H1 (cell line): ENCODE measurements around the gene PLXNA3. TPM values are rescaled to one million over a fixed set of nuclear protein-coding genes. Genes with fewer than 3 reads are reported as not detected.

Experiments
- CTCF ChIA-PET: fragments of 300-600 bp; sonication (Branson Sonifier 250); formaldehyde crosslinking; loops from one replicate; lab custom pipeline; 2021; ENCODE audit not compliant: partially characterized antibody; lab: Charles Lee
- POLR2A ChIA-PET: fragments of 300-600 bp; sonication (Branson Sonifier 250); formaldehyde crosslinking; loops from one replicate; lab custom pipeline; 2021; ENCODE audit warnings: inconsistent platforms; ENCODE audit not compliant: partially characterized antibody; lab: Charles Lee
- DNase-seq, 2 experiments: peaks; one replicate each; pipeline versions ENCODE4 v3.0.0 to v3.0.0-alpha.2; 2010 to 2022; ENCODE audit warnings: low spot score in 2 of 2, low read depth in 1 of 2, mixed read lengths in 1 of 2
- FAIRE-seq: peaks from 2 replicates; lab custom pipeline; 2011; peaks lifted over from hg19 to GRCh38; lab: Jason Lieb, UNC
- H2AFZ ChIP-seq: 2 replicates; pipeline ENCODE4 v1.8.1; 2012; ENCODE audit warnings: low read length, inconsistent platforms
- H2AK5ac ChIP-seq: 2 replicates; pipeline ENCODE4 v1.6.1; 2013; ENCODE audit warnings: low read depth, low read length
- H2BK120ac ChIP-seq: replicated peaks from 2 replicates; pipeline ENCODE3; 2013; ENCODE audit warnings: low read depth, low read length, inconsistent platforms
- H2BK12ac ChIP-seq: 2 replicates; pipeline ENCODE4 v1.6.1; 2013; ENCODE audit warnings: low read depth, low read length
- H2BK15ac ChIP-seq: 2 replicates; pipeline ENCODE4 v1.6.1; 2013; ENCODE audit warnings: low read length
- H2BK20ac ChIP-seq: 2 replicates; pipeline ENCODE4 v1.6.1; 2013; ENCODE audit warnings: low read length
- H2BK5ac ChIP-seq: 2 replicates; pipeline ENCODE4 v1.6.1; 2013; ENCODE audit warnings: low read depth, low read length
- H3K14ac ChIP-seq: 2 replicates; pipeline ENCODE4 v1.6.1; 2013; ENCODE audit warnings: inconsistent platforms; ENCODE audit not compliant: insufficient read length
- H3K18ac ChIP-seq: 2 replicates; pipeline ENCODE4 v1.6.1; 2013; ENCODE audit warnings: low read length; ENCODE audit errors: extremely low read depth
- H3K23ac ChIP-seq: 2 replicates; pipeline ENCODE4 v1.6.1; 2013; ENCODE audit warnings: inconsistent platforms; ENCODE audit not compliant: insufficient read length
- H3K23me2 ChIP-seq: 2 replicates; pipeline ENCODE4 v1.6.1; 2013; ENCODE audit warnings: low read depth, low read length
- H3K27ac ChIP-seq: 2 replicates; pipeline ENCODE4 v1.6.1; 2011; ENCODE audit warnings: low read depth, low read length, inconsistent platforms
- H3K27me3 ChIP-seq, 4 experiments: replicated peaks in 1 of 4; 1 replicate in 1 of 4; 2 replicates in 3 of 4; pipeline versions ENCODE4 v1.6.1 to v1.8.1; 2011 to 2013; ENCODE audit warnings: low read length in 3 of 4, mild to moderate bottlenecking in 3 of 4, inconsistent platforms in 2 of 4, mixed read lengths in 2 of 4, moderate library complexity in 1 of 4; ENCODE audit not compliant: control insufficient read depth in 3 of 4, insufficient read depth in 3 of 4; ENCODE audit errors: extremely low read depth in 1 of 4
- H3K36me3 ChIP-seq, 4 experiments: 2 replicates each; pipeline versions ENCODE4 v1.6.1 to v1.8.1; 2011 to 2013; ENCODE audit warnings: mild to moderate bottlenecking in 4 of 4, low read length in 3 of 4, moderate library complexity in 2 of 4, control low read depth in 1 of 4, inconsistent platforms in 1 of 4; ENCODE audit not compliant: insufficient read depth in 4 of 4, control insufficient read depth in 2 of 4
- H3K4ac ChIP-seq: replicated peaks from 2 replicates; pipeline ENCODE3; 2013; ENCODE audit warnings: low read length, low read depth, mixed read lengths, inconsistent platforms; ENCODE audit not compliant: insufficient read length
- H3K4me1 ChIP-seq, 4 experiments: replicated peaks in 1 of 4; 1 replicate in 1 of 4; 2 replicates in 3 of 4; pipeline versions ENCODE4 v1.6.1 to v1.8.1; 2011 to 2013; ENCODE audit warnings: low read length in 3 of 4, inconsistent platforms in 2 of 4, mixed read lengths in 1 of 4; ENCODE audit not compliant: insufficient read depth in 4 of 4, control insufficient read depth in 3 of 4
- H3K4me2 ChIP-seq, 2 experiments: 2 replicates each; pipeline versions ENCODE4 v1.6.1 to v1.8.1; 2011 to 2013; ENCODE audit warnings: low read depth in 2 of 2, low read length in 2 of 2, control low read depth in 1 of 2, inconsistent platforms in 1 of 2, mild to moderate bottlenecking in 1 of 2; ENCODE audit not compliant: insufficient read depth in 1 of 2
- H3K4me3 ChIP-seq, 4 experiments: fragments of 200-600, 300-600 bp in 1 of 4; sonication (generic), shearing (Covaris generic), sonication (Bioruptor Twin) in 1 of 4; 2 replicates each; pipeline versions ENCODE4 v1.5.1 to v1.8.1; 2011 to 2016; ENCODE audit warnings: low read length in 4 of 4, low read depth in 3 of 4, control low read depth in 2 of 4, inconsistent platforms in 2 of 4, mild to moderate bottlenecking in 2 of 4, mixed read lengths in 1 of 4, moderate library complexity in 1 of 4; ENCODE audit not compliant: insufficient read depth in 2 of 4; ENCODE audit errors: extremely low read depth in 1 of 4
- H3K56ac ChIP-seq: replicated peaks from 2 replicates; pipeline ENCODE3; 2013; ENCODE audit warnings: low read depth, mild to moderate bottlenecking, mixed read lengths, low read length, inconsistent platforms; ENCODE audit not compliant: insufficient read length
- H3K79me1 ChIP-seq: 2 replicates; pipeline ENCODE4 v1.6.1; 2013; ENCODE audit warnings: low read depth, low read length, control low read depth
- H3K79me2 ChIP-seq, 2 experiments: 2 replicates each; pipeline versions ENCODE4 v1.6.1 to v1.8.1; 2012 to 2013; ENCODE audit warnings: low read length in 2 of 2, mild to moderate bottlenecking in 2 of 2, inconsistent platforms in 1 of 2; ENCODE audit not compliant: insufficient read depth in 2 of 2, control insufficient read depth in 1 of 2
- H3K9ac ChIP-seq, 4 experiments: replicated peaks in 1 of 4; 1 replicate in 1 of 4; 2 replicates in 3 of 4; pipeline versions ENCODE4 v1.6.1 to v1.8.1; 2011 to 2013; ENCODE audit warnings: low read depth in 3 of 4, low read length in 3 of 4, control low read depth in 2 of 4, mild to moderate bottlenecking in 2 of 4, moderate library complexity in 2 of 4, inconsistent platforms in 1 of 4; ENCODE audit errors: extremely low read depth in 1 of 4
- H3K9me3 ChIP-seq, 2 experiments: 2 replicates each; pipeline versions ENCODE4 v1.6.1 to v1.8.1; 2012 to 2013; ENCODE audit warnings: mild to moderate bottlenecking in 2 of 2, moderate library complexity in 2 of 2, control low read depth in 1 of 2, inconsistent platforms in 1 of 2, low read depth in 1 of 2, low read length in 1 of 2, mixed read lengths in 1 of 2; ENCODE audit not compliant: insufficient read depth in 2 of 2
- H4K20me1 ChIP-seq, 2 experiments: replicated peaks in 1 of 2; 2 replicates each; pipeline versions ENCODE3 to v1.8.1; 2011 to 2013; ENCODE audit warnings: inconsistent platforms in 2 of 2, low read length in 2 of 2, mild to moderate bottlenecking in 1 of 2; ENCODE audit not compliant: insufficient read depth in 2 of 2, control insufficient read depth in 1 of 2
- H4K5ac ChIP-seq: 2 replicates; pipeline ENCODE4 v1.6.1; 2013; ENCODE audit warnings: low read length, low read depth, mixed read lengths, inconsistent platforms; ENCODE audit not compliant: insufficient read length
- H4K8ac ChIP-seq: 2 replicates; pipeline ENCODE4 v1.8.0; 2013; ENCODE audit warnings: mild to moderate bottlenecking, moderate library complexity, low read length, inconsistent platforms; ENCODE audit not compliant: insufficient read depth; ENCODE audit errors: extremely low read depth
- H4K91ac ChIP-seq: replicated peaks from 2 replicates; pipeline ENCODE3; 2013; ENCODE audit warnings: low read length, mixed read lengths, inconsistent platforms; ENCODE audit not compliant: insufficient read length
- BCL11A ChIP-seq, 2 experiments: IDR thresholded peaks; one replicate each; pipeline ENCODE4 v1.6.1; 2011; ENCODE audit warnings: low read depth in 2 of 2, low read length in 2 of 2, mild to moderate bottlenecking in 2 of 2
- CBX5 ChIP-seq: fragments of 300-800, 300-1000 bp; sonication (generic); IDR thresholded peaks from 2 replicates; pipeline ENCODE4 v1.7.1; 2016; ENCODE audit warnings: antibody characterized with exemption, low read length, low read depth
- PHF8 ChIP-seq: fragments of 200-600 bp; sonication (generic); conservative IDR thresholded peaks from 2 replicates; pipeline ENCODE4 v1.7.1; 2012; ENCODE audit warnings: low read depth, mild to moderate bottlenecking, inconsistent platforms, low read length, moderate library complexity
- WGBS, 2 experiments: shearing (Covaris generic) in 1 of 2; methylation state at CpG; one replicate each; pipeline versions ENCODE4 v1.1.6 to v1.1.7; 2013 to 2015; ENCODE audit warnings: low lambda C conversion rate in 2 of 2, mixed read lengths in 2 of 2, inconsistent platforms in 1 of 2, low coverage in 1 of 2, missing lambda C conversion rate in 1 of 2; ENCODE audit not compliant: insufficient replicate concordance in 2 of 2, insufficient coverage in 1 of 2, insufficient read length in 1 of 2; ENCODE audit errors: extremely low coverage in 1 of 2, missing lambda C conversion rate in 1 of 2; 5-methylcytosine and 5-hydroxymethylcytosine counted together
- polyA plus RNA-seq, 7 experiments: library from polyadenylated mRNA; depleted of rRNA in 3 of 7; stranded (reverse) in 5 of 7; unstranded in 2 of 7; fragments of >200 nt in 5 of 7; fragments of 200-250 nt in 2 of 7; gene quantifications; 1 replicate in 5 of 7; 2 replicates in 1 of 7; 4 replicates in 1 of 7; pipeline versions ENCODE4 v1.2.1 to v1.2.3, GENCODE V29; 2011 to 2013; ENCODE audit warnings: missing spikeins in 2 of 7, mixed read lengths in 2 of 7
- total RNA-seq: library from RNA; stranded (reverse); fragmentation: NEBNext Ultra II Directional; extraction: Animal tissue kit (Norgen Biotek cat#: 25700); gene quantifications from 2 replicates; pipeline ENCODE4 v1.2.1, GENCODE V29; 2021

PLXNA3 gene
- total and polyA plus RNA-seq, 2 of the 8 experiments (the other 6 are each of a cell fraction or from before 2014, with no cell fraction given) = 10.7 to 18.2 TPM

- H4K20me1 ChIP-seq = peaks cover 1 to 2% of the 10 kb centered on the region in 2 experiments
- H4K5ac ChIP-seq = peak within 1 kb of the TSS; percentile 66
- FAIRE-seq (no peak), DNase-seq (peak in 1 of 2 experiments; percentile 55)
- H3K56ac ChIP-seq = peak within 1 kb of the TSS; percentile 46
- peaks cover 0 to 12% (median 3%) of the 10 kb centered on the region in 4 experiments; a peak in 4 of 7 replicates for H3K4me1 ChIP-seq
- no peak within 1 kb of the TSS for H2AFZ ChIP-seq
- H3K9ac ChIP-seq = peak within 1 kb of the TSS; percentile 9 to 47 (median 27); a peak in 5 of 7 replicates
- no peaks in the 10 kb centered on the region for H3K79me2 ChIP-seq
- peak within 1 kb of the TSS; percentile 37 to 81 (median 58) for H3K4me3 ChIP-seq
- 0 out of 2 replicates have a peak, but pooled peaks have one; percentile 46 for TF ChIP-seq PHF8
- no peak for TF ChIP-seq CBX5
- no peak for TF ChIP-seq BCL11A (IDR thresholded peaks at IDR 0.05; ENCODE audit: low read depth in 2 of 2, low read length in 2 of 2)
- no peaks in the 10 kb centered on the region for H3K9me3 ChIP-seq
- H3K27ac ChIP-seq = no peak within 1 kb of the TSS
- peak within 1 kb of the TSS; percentile 38 for H3K4ac ChIP-seq
- no peak within 1 kb of the TSS for H2BK120ac ChIP-seq
- WGBS, 2 experiments = 83% methylated on average over 3 of the region's 95 CpGs; no CpG with 5 or more reads in 1 of the 2 experiments
- H2BK15ac ChIP-seq = no peak within 1 kb of the TSS
- H2BK12ac ChIP-seq = no peak within 1 kb of the TSS
- no peaks in the 10 kb centered on the region; a peak in 1 of 7 replicates for H3K27me3 ChIP-seq
- H3K4me2 ChIP-seq = peak within 1 kb of the TSS; percentile 68
- H3K14ac ChIP-seq = no peak within 1 kb of the TSS
- H3K23ac ChIP-seq = no peak within 1 kb of the TSS
- no peaks in the 10 kb centered on the region for H3K79me1 ChIP-seq
- no peaks in the 10 kb centered on the region; the same call in 1 of the 2 replicates for H3K23me2 ChIP-seq
- POLR2A ChIA-PET = interaction anchor here (0.9 to 2.3 kb wide), 9 partner anchors 10 to 116 kb away, joined by 4 to 8 read pairs (median 5); partner anchors contain the start of gene RPL10
- H3K18ac ChIP-seq = no peak within 1 kb of the TSS; the same call in 1 of the 2 replicates
- no peak within 1 kb of the TSS for H2AK5ac ChIP-seq
- no peak within 1 kb of the TSS for H2BK5ac ChIP-seq
- no peak within 1 kb of the TSS for H4K91ac ChIP-seq
- peaks cover 0 to 13% (median 0%) of the 10 kb centered on the region in 4 experiments; a peak in 2 of 8 replicates for H3K36me3 ChIP-seq
- no peak within 1 kb of the TSS; the same call in none of the 2 replicates for H4K8ac ChIP-seq
- no peak within 1 kb of the TSS for H2BK20ac ChIP-seq
- CTCF ChIA-PET = interaction anchor here (0.9 to 2.3 kb wide), 2 partner anchors 41 to 61 kb away, joined by 3 to 5 read pairs; no protein-coding TSS in a partner anchor
These were observed 28.5 kb downstream of the PLXNA3 start, which contains the start of gene UBL4A for GRCh38 chrX:154486396-154487207. UBL4A (minus strand) TSS chrX:154486615; CDS start chrX:154486584, 31 bp downstream.
